Stimulated activated CD4-positive, alpha-beta T cell treated with anti-CD3 and anti-CD28 coated beads, Interleukin-1b, Interleukin-23, amount 100 ng/mL, for 48 hours (primary cell): Measurements from ENCODE around the gene FAM222A.

ENCODE experiments used
- DNase-seq: peaks from one replicate; pipeline ENCODE4 v3.0.0-alpha.2; 2020

FAM222A gene

GRCh38 chr12:109727039-109727723 lies 13.6 kb downstream of the FAM222A start:
- no peak for DNase-seq

DNA sequence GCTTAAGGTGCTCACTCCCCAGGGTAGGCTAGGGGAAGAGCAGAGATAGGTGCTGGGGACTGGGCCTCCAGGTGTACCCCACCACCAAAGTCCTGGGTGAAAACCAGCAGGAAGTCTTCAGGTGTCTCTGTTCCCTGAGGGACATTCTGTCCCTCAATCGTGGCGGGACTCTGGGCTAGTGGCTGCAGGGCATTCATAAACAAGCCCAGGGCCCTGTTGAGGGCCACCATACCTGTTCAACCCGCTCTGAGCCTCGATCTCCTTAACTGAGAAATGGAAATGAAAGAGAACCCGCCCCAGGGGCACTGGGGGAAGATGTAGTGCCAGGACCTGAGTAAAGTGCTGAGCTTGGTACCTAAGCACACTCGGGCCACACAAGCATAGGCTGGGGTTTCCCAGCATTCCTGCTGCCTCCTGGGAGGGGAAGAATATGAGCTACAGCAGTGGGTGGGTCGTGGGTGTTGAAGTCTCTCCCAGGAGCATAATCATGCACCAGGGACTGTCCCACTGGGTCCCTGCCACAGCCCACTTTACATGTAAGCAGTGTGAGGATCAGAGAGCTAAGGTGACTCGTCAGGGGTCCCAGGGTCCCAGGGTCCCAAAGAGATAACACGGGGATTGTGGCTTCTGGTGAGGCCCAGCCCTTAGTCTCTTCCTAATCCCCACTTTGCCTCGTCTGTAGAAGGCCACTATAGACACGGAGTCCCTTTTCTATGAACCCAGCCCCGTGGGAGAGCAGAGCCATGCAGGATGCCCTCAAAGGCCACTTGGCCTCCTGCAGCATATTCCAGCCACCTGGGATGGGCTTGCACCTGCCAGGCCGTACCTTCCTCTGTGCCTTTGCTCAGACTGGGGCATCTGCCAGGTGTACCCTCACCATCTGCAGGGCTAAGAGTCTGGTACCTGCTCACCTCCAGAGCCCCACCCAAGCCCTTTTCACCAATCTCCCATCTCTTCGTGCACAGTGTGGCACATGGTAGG lies 14.4 kb downstream of the FAM222A start:
- no peak for DNase-seq

GRCh38 chr12:109728921-109729320 lies 15.3 kb downstream of the FAM222A start:
- DNase-seq: no peak

- DNase-seq: no peak
These were observed 15.8 kb downstream of the FAM222A start for GRCh38 chr12:109729371-109729781.

DNA sequence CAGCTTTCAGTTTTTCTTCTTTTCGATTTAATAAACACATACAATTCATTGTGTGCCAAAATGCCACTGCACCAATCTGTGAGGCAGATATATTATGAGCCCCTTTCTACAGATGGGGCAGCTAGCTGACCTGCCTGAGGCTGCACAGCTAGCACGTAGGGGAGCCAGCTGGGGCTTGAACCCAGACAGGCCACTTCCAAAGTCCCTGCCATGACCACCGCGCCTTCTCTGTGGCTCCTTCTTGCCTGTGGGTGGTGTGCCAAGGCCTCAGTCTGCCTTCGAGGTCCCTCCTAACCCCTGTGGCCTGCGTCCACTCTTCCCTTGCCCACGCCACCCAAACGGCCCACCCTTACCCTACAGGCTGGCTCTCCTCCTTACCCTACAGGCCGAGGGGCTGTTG lies 16.2 kb downstream of the FAM222A start:
- no peak for DNase-seq

DNA sequence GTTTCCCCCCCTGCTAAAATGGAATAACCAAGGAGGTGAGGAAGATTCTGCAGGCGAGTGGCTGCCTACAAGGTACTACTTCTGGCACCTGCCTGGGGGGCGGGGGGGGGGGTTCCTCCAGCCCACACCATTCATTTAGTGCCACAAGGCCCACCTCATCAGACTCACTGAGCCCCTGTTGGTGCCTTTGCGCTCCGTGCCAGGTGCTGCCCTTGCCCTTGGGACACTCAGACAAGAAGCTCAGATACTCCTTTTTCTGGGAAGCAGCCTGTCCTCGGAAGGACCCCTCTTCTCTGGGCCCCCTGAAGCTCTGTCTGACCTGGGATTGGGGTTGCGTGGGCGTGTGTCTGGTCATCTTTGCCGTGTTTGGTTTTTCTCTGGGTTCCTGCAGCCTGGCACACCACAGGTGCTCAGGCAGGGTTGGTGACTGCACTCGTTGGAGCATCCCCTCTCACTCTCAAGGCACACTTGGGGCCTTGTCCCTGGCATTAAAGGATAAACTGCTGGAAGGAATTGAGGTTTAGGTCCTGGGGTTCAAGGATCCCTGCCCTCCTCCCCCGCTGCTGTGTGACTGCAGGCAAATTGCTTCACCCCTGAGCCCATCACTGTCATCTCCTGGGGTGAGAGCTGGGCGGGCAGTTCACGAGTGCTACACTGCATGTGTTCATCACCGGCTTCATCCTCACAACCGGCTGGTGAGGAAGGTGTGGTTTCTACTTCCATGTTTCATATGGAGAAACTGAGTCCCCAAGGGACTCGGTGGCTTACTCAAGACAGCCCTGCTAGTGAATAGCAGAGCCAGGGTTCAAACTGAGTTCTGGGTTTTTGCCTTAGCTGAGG lies 16.9 kb downstream of the FAM222A start:
- DNase-seq: no peak

DNA sequence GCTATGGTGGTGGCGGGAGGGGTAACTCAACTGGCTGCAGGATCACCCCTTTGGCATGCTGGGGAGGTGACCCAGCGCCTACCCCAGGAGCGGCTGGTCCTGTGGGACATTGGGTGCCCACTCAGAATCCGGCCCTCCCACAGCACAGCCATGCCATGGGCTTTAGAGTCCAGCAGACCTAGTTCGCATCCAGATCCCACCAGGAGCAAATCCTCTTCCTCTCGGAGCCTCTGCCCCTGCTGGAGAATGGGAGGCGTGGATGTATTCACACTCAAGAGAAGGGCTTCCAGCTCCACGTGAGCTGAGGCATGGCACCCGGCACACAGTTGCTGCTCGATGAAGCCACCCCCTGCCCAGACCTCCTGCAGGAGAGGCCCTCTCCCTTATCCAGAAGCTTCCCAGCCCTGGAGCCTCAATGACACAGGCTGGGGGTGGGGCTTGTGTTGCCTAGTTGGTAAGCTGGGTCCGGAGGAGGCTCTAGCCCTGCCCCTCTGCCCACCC lies 17.7 kb downstream of the FAM222A start:
- no peak for DNase-seq

- DNase-seq: no peak
These were observed 18.2 kb downstream of the FAM222A start for GRCh38 chr12:109731806-109732205.

GRCh38 chr12:109732321-109733305 lies 19.0 kb downstream of the FAM222A start:
- no peak for DNase-seq

- no peak for DNase-seq
These were observed 20.8 kb downstream of the FAM222A start for GRCh38 chr12:109734219-109735000.

DNA sequence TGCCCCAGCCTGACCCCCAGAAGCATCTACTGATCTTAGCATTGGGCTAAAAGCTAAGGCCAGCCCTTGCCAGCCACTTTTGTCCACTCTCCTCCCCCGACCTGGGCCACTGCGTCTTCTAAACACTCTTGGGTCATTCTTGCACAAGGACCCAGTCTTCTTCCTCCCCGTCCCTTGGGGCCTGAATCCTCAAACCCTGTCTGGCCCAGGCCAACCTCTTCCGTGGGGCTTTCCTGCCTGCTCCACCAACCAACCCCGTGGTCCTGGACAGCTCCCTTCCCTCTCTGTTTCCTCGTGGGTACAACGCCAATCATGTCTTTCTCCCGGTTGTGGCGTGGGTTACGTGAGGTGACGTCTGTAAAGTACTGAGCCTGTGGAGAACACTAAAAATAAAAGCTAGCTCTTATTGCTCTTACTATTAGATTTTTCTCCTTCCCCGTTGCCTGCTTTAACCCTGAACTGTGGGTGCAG lies 21.5 kb downstream of the FAM222A start:
- no peak for DNase-seq

DNA sequence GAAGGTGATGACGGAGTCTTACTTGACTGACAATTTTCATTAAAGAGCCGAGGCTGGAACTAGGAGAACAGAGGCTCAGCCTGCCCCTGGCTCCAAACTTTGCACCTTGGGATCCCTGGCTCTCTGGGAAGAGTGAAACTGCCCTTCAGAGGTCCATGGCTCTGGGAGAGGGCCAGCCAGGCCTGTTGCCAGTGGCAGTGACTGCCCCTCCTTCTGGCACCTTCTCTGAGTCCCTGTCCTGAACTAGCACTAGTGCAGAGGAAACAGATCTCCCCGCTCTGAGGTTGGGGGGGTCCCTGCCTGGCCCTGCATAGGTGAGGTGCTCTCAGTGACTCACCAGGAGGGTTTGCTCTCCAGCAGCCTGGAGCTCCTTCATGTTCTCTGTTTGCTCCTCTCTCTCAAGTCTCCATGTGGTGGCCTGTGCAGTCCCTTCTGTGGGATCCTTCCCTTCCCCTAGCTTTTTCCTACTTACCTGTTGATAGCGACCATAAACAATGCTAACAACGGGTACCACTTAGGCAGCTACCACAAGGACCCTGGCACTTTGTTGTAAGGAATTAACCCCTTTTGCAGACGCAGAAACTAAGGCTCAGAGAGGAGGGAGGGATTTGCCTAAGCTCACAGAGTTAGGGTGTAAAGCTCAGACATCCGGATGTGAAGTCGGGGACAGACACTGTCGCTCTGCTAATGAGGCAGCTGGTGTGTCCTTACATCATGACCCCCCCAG lies 22.4 kb downstream of the FAM222A start:
- DNase-seq: no peak

- DNase-seq: no peak
These were observed 23.0 kb downstream of the FAM222A start for GRCh38 chr12:109736552-109737108.

- no peak for DNase-seq
These were observed 23.5 kb downstream of the FAM222A start for GRCh38 chr12:109737126-109737525.

- no peak for DNase-seq
These were observed 24.0 kb downstream of the FAM222A start for GRCh38 chr12:109737631-109738030.

GRCh38 chr12:109738209-109738608 lies 24.6 kb downstream of the FAM222A start:
- DNase-seq: no peak

DNA sequence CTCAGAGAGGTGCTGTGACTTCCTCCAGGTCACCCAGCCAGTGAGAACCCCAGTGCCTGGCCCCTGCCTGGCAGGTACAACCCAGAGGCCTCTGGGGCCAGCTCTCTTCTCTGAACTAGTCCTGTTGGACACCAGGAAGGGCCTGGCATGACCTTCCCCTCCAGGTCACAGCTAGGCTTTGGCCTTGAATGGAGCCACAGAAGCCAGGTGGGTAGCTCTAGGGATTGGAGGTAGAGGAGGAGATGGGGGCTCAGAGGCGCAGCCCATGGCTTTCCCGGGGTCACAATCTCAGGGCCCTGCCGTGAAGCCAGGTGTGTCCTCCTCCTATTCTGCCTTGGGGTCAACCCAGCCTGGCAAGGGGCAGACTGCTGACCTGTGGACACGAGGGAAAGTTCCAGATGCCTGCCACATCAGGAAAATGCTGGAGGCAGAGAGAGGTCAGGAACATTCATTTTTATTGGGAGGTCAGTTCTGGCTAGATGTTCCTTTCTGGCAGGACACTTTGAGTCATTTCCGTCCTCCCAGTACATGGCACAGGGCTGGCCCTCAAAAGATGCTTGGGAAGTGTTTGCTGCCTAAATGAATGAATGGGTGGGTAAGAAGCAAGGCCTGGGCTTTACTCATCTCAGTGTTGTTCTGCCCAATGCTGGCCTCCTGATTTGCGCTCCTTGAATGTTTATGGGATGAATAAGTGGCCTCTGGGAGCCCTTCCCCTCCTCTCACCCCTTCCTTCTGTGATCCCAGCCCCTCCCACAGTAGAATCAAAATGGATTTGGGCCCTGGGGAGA lies 25.4 kb downstream of the FAM222A start:
- no peak for DNase-seq
